ENCODE data around the gene WNT1. TPM values are rescaled to one million over a fixed set of nuclear protein-coding genes. Genes with fewer than 3 reads are reported as not detected.

Gene WNT1
- total and polyA plus RNA-seq, 9 of the 15 experiments (the other 6 are each of a cell fraction or from before 2014, with no cell fraction given): not detected

DNA sequence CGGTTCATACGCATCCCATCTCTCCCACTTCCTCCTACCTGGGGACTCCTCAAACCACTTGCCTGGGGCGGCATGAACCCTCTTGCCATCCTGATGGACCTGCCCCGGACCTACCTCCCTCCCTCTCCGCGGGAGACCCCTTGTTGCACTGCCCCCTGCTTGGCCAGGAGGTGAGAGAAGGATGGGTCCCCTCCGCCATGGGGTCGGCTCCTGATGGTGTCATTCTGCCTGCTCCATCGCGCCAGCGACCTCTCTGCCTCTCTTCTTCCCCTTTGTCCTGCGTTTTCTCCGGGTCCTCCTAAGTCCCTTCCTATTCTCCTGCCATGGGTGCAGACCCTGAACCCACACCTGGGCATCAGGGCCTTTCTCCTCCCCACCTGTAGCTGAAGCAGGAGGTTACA is 3.6 kb downstream of the WNT1 start:
- H3K4me3 ChIP-seq: no peak overlapping the region
- DNase-seq (ENCODE audit: extremely low read depth in 1 of 4, low spot score in 3 of 4) (no peak), ATAC-seq (no peak), FAIRE-seq (no peak)
- in situ Hi-C loops (cut with MboI) (no loop called here), intact Hi-C loops (cut with micrococcal nuclease) (loop anchor here (10.0 kb wide), 1 partner anchor 227 kb away; no protein-coding TSS in a partner anchor)
- CTCF ChIA-PET (ENCODE audit: low intra/inter-chr PET ratio): no interaction called here
- POLR2A ChIA-PET: interaction anchor here (1.0 kb wide), 1 partner anchor 47 kb away, joined by 3 read pairs; no protein-coding TSS in a partner anchor
- H2AFZ ChIP-seq (ENCODE audit: low read depth, low read length): no peak overlapping the region
- H3K36me3 ChIP-seq (ENCODE audit: control insufficient read depth, insufficient read depth, low read length): no peaks in the 10 kb centered on the region
- H3K4me1 ChIP-seq (replicated peaks in 1 of 2; ENCODE audit: control insufficient read depth in 2 of 2, insufficient read depth in 2 of 2, low read length in 2 of 2): peaks cover 6 to 45% of the 10 kb centered on the region in 2 experiments; a peak in 3 of 5 replicates
- no peaks in the 10 kb centered on the region for H3K79me2 ChIP-seq (ENCODE audit: control insufficient read depth, insufficient read depth, low read length)
- no TSS peak for BruUV-seq (replicated peaks)
- H3K9me1 ChIP-seq (ENCODE audit: control insufficient read depth, insufficient read depth, low read length): peaks cover 3% of the 10 kb centered on the region
- no peaks in the 10 kb centered on the region; the same call in none of the 2 replicates for H4K20me1 ChIP-seq (replicated peaks; ENCODE audit: control insufficient read depth, insufficient read depth, low read length)
- no peak overlapping the region; a peak in 1 of 4 replicates for H3K9ac ChIP-seq (ENCODE audit: insufficient read depth in 1 of 2, low read depth in 2 of 2, low read length in 2 of 2)
- H3K27ac ChIP-seq (ENCODE audit: extremely low read depth, low read depth, low read length): no peak overlapping the region
- H3K27me3 ChIP-seq (ENCODE audit: control insufficient read depth in 2 of 2, insufficient read depth in 2 of 2, low read length in 2 of 2): peaks cover 46 to 75% of the 10 kb centered on the region in 2 experiments; a peak in 4 of 5 replicates
- no peak overlapping the region for H3K4me2 ChIP-seq (ENCODE audit: insufficient read depth, low read length)
- H3K9me3 ChIP-seq (replicated peaks; ENCODE audit: control insufficient read depth, insufficient read depth, low read depth, low read length): no peaks in the 10 kb centered on the region
- 22% methylated on average over 8 of the region's 13 CpGs for WGBS (ENCODE audit: insufficient coverage, low coverage, missing lambda C conversion rate)
- TF ChIP-seq PRMT5 (CRISPR knock-in tag; IDR thresholded peaks at IDR 0.05): no peak
- TF ChIP-seq TAF9B (IDR thresholded peaks at IDR 0.05; ENCODE audit: partially characterized antibody): no peak
- TF ChIP-seq CTBP1 (IDR thresholded peaks at IDR 0.05; ENCODE audit: borderline replicate concordance): no peak
- TF ChIP-seq, protein P1, sequence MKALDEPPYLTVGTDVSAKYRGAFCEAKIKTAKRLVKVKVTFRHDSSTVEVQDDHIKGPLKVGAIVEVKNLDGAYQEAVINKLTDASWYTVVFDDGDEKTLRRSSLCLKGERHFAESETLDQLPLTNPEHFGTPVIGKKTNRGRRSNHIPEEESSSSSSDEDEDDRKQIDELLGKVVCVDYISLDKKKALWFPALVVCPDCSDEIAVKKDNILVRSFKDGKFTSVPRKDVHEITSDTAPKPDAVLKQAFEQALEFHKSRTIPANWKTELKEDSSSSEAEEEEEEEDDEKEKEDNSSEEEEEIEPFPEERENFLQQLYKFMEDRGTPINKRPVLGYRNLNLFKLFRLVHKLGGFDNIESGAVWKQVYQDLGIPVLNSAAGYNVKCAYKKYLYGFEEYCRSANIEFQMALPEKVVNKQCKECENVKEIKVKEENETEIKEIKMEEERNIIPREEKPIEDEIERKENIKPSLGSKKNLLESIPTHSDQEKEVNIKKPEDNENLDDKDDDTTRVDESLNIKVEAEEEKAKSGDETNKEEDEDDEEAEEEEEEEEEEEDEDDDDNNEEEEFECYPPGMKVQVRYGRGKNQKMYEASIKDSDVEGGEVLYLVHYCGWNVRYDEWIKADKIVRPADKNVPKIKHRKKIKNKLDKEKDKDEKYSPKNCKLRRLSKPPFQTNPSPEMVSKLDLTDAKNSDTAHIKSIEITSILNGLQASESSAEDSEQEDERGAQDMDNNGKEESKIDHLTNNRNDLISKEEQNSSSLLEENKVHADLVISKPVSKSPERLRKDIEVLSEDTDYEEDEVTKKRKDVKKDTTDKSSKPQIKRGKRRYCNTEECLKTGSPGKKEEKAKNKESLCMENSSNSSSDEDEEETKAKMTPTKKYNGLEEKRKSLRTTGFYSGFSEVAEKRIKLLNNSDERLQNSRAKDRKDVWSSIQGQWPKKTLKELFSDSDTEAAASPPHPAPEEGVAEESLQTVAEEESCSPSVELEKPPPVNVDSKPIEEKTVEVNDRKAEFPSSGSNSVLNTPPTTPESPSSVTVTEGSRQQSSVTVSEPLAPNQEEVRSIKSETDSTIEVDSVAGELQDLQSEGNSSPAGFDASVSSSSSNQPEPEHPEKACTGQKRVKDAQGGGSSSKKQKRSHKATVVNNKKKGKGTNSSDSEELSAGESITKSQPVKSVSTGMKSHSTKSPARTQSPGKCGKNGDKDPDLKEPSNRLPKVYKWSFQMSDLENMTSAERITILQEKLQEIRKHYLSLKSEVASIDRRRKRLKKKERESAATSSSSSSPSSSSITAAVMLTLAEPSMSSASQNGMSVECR (CRISPR knock-in tag; IDR thresholded peaks at IDR 0.05): no peak
- TF ChIP-seq GABPB1 (CRISPR knock-in tag; IDR thresholded peaks at IDR 0.05): no peak
- TF ChIP-seq, protein P2, sequence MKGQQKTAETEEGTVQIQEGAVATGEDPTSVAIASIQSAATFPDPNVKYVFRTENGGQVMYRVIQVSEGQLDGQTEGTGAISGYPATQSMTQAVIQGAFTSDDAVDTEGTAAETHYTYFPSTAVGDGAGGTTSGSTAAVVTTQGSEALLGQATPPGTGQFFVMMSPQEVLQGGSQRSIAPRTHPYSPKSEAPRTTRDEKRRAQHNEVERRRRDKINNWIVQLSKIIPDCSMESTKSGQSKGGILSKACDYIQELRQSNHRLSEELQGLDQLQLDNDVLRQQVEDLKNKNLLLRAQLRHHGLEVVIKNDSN (CRISPR knock-in tag; IDR thresholded peaks at IDR 0.05): no peak
- no peak for TF ChIP-seq ZNF140 (CRISPR knock-in tag; IDR thresholded peaks at IDR 0.05)
- TF ChIP-seq, protein P3, sequence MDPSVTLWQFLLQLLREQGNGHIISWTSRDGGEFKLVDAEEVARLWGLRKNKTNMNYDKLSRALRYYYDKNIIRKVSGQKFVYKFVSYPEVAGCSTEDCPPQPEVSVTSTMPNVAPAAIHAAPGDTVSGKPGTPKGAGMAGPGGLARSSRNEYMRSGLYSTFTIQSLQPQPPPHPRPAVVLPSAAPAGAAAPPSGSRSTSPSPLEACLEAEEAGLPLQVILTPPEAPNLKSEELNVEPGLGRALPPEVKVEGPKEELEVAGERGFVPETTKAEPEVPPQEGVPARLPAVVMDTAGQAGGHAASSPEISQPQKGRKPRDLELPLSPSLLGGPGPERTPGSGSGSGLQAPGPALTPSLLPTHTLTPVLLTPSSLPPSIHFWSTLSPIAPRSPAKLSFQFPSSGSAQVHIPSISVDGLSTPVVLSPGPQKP (CRISPR knock-in tag; IDR thresholded peaks at IDR 0.05): no peak
- TF ChIP-seq CHCHD3 (CRISPR knock-in tag; IDR thresholded peaks at IDR 0.05): no peak
- TF ChIP-seq ZNF263 (CRISPR knock-in tag; IDR thresholded peaks at IDR 0.05; ENCODE audit: borderline replicate concordance): no peak
- TF ChIP-seq ZNF785 (CRISPR knock-in tag; IDR thresholded peaks at IDR 0.05): no peak
- TF ChIP-seq, protein P4, sequence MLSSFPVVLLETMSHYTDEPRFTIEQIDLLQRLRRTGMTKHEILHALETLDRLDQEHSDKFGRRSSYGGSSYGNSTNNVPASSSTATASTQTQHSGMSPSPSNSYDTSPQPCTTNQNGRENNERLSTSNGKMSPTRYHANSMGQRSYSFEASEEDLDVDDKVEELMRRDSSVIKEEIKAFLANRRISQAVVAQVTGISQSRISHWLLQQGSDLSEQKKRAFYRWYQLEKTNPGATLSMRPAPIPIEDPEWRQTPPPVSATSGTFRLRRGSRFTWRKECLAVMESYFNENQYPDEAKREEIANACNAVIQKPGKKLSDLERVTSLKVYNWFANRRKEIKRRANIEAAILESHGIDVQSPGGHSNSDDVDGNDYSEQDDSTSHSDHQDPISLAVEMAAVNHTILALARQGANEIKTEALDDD (IDR thresholded peaks at IDR 0.05): no peak
- TF ChIP-seq, protein P5, sequence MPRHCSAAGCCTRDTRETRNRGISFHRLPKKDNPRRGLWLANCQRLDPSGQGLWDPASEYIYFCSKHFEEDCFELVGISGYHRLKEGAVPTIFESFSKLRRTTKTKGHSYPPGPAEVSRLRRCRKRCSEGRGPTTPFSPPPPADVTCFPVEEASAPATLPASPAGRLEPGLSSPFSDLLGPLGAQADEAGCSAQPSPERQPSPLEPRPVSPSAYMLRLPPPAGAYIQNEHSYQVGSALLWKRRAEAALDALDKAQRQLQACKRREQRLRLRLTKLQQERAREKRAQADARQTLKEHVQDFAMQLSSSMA (CRISPR knock-in tag; IDR thresholded peaks at IDR 0.05): no peak
- TF ChIP-seq ZC3H8 (IDR thresholded peaks at IDR 0.05): no peak
- TF ChIP-seq ESRRA (IDR thresholded peaks at IDR 0.05; ENCODE audit: borderline replicate concordance, low read depth): no peak
- no peak for TF ChIP-seq ZNF217 (CRISPR knock-in tag; IDR thresholded peaks at IDR 0.05)
- TF ChIP-seq IFI16 (CRISPR knock-in tag; IDR thresholded peaks at IDR 0.05): no peak

Data from K562 (cell line).